Measurements from ENCODE around the gene TXNDC8. TPM values are rescaled to one million over a fixed set of nuclear protein-coding genes. Genes with fewer than 3 reads are reported as not detected.

Gene TXNDC8
- total and polyA plus RNA-seq, 2 of the 13 experiments (the other 11 are each of a cell fraction or from before 2014, with no cell fraction given), result not detected

DNA sequence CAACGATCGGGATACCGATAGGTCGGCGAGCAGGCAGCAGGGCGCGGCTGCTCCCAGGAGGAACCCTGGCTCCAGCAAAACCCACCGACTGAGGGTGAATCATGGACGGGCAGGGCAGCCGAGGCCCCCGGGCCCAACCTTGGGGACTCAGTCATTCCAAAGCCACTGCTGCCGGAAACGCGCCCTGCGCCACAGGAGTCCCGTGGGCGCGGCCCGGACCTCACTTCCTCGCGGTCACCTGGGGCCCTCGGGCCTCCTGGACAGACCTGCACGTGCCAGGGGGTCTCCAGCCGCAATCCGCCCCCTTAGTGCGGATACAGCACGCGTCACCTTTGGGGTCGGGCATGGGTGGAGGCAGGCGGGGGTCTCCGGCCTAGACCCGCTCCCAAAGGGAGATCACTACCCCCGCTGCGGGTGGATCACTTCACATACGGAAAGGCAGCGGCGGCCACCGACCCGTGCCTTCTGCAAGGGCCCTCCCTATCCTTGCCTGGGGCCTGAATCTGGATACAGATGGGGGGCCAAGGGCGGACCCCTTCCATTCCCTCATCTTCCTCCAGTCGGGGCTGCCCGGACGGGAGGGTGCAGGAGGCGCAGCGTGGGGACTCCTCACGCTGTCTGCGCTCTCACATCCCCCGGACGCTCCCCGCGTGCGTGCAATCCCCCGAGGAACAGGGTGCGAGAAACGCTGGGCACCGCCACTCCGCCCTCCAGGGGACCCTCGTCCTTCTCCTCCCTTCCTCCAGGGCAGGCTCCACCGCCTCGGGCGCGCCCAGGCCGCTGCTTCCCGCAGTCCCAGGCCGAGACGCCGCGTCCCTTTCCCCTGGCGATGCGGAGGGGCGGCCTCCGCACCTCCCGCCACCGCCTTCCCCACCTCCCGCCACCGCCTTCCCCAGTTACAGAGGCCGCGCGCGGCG, 81.9 kb downstream of the TXNDC8 start (continued):
- TF ChIP-seq, protein P1, sequence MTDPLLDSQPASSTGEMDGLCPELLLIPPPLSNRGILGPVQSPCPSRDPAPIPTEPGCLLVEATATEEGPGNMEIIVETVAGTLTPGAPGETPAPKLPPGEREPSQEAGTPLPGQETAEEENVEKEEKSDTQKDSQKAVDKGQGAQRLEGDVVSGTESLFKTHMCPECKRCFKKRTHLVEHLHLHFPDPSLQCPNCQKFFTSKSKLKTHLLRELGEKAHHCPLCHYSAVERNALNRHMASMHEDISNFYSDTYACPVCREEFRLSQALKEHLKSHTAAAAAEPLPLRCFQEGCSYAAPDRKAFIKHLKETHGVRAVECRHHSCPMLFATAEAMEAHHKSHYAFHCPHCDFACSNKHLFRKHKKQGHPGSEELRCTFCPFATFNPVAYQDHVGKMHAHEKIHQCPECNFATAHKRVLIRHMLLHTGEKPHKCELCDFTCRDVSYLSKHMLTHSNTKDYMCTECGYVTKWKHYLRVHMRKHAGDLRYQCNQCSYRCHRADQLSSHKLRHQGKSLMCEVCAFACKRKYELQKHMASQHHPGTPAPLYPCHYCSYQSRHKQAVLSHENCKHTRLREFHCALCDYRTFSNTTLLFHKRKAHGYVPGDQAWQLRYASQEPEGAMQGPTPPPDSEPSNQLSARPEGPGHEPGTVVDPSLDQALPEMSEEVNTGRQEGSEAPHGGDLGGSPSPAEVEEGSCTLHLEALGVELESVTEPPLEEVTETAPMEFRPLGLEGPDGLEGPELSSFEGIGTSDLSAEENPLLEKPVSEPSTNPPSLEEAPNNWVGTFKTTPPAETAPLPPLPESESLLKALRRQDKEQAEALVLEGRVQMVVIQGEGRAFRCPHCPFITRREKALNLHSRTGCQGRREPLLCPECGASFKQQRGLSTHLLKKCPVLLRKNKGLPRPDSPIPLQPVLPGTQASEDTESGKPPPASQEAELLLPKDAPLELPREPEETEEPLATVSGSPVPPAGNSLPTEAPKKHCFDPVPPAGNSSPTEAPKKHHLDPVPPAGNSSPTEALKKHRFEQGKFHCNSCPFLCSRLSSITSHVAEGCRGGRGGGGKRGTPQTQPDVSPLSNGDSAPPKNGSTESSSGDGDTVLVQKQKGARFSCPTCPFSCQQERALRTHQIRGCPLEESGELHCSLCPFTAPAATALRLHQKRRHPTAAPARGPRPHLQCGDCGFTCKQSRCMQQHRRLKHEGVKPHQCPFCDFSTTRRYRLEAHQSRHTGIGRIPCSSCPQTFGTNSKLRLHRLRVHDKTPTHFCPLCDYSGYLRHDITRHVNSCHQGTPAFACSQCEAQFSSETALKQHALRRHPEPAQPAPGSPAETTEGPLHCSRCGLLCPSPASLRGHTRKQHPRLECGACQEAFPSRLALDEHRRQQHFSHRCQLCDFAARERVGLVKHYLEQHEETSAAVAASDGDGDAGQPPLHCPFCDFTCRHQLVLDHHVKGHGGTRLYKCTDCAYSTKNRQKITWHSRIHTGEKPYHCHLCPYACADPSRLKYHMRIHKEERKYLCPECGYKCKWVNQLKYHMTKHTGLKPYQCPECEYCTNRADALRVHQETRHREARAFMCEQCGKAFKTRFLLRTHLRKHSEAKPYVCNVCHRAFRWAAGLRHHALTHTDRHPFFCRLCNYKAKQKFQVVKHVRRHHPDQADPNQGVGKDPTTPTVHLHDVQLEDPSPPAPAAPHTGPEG (CRISPR knock-in tag; IDR thresholded peaks at IDR 0.05), result peak; percentile 35; the same call in 1 of the 2 replicates
- TF ChIP-seq, protein P2, sequence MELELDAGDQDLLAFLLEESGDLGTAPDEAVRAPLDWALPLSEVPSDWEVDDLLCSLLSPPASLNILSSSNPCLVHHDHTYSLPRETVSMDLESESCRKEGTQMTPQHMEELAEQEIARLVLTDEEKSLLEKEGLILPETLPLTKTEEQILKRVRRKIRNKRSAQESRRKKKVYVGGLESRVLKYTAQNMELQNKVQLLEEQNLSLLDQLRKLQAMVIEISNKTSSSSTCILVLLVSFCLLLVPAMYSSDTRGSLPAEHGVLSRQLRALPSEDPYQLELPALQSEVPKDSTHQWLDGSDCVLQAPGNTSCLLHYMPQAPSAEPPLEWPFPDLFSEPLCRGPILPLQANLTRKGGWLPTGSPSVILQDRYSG (CRISPR knock-in tag; IDR thresholded peaks at IDR 0.05), result no peak
- peak; percentile 12 for TF ChIP-seq YY1 (IDR thresholded peaks at IDR 0.05; ENCODE audit: insufficient read depth, insufficient replicate concordance, low read depth, low read length)
- peak; percentile 66; the same call in 1 of the 2 replicates for TF ChIP-seq SALL2 (CRISPR knock-in tag; IDR thresholded peaks at IDR 0.05)
- TF ChIP-seq, protein P3, sequence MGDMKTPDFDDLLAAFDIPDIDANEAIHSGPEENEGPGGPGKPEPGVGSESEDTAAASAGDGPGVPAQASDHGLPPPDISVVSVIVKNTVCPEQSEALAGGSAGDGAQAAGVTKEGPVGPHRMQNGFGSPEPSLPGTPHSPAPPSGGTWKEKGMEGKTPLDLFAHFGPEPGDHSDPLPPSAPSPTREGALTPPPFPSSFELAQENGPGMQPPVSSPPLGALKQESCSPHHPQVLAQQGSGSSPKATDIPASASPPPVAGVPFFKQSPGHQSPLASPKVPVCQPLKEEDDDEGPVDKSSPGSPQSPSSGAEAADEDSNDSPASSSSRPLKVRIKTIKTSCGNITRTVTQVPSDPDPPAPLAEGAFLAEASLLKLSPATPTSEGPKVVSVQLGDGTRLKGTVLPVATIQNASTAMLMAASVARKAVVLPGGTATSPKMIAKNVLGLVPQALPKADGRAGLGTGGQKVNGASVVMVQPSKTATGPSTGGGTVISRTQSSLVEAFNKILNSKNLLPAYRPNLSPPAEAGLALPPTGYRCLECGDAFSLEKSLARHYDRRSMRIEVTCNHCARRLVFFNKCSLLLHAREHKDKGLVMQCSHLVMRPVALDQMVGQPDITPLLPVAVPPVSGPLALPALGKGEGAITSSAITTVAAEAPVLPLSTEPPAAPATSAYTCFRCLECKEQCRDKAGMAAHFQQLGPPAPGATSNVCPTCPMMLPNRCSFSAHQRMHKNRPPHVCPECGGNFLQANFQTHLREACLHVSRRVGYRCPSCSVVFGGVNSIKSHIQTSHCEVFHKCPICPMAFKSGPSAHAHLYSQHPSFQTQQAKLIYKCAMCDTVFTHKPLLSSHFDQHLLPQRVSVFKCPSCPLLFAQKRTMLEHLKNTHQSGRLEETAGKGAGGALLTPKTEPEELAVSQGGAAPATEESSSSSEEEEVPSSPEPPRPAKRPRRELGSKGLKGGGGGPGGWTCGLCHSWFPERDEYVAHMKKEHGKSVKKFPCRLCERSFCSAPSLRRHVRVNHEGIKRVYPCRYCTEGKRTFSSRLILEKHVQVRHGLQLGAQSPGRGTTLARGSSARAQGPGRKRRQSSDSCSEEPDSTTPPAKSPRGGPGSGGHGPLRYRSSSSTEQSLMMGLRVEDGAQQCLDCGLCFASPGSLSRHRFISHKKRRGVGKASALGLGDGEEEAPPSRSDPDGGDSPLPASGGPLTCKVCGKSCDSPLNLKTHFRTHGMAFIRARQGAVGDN (CRISPR knock-in tag; IDR thresholded peaks at IDR 0.05), result peak; percentile 91
- no peak for TF ChIP-seq HOXD1 (CRISPR knock-in tag; IDR thresholded peaks at IDR 0.05)
- no peak for TF ChIP-seq ZNF383 (CRISPR knock-in tag; IDR thresholded peaks at IDR 0.05; ENCODE audit: borderline replicate concordance)
- TF ChIP-seq ZNF12 (CRISPR knock-in tag; IDR thresholded peaks at IDR 0.05), result no peak; the same call in 1 of the 2 replicates
- TF ChIP-seq GLI4 (CRISPR knock-in tag; IDR thresholded peaks at IDR 0.05; ENCODE audit: borderline replicate concordance), result 0 out of 2 replicates have a peak, but pooled peaks have one; percentile 54
- 0 out of 2 replicates have a peak, but pooled peaks have one; percentile 27 for TF ChIP-seq PITX1 (CRISPR knock-in tag; IDR thresholded peaks at IDR 0.05)
- peak; percentile 34; the same call in 1 of the 2 replicates for TF ChIP-seq ELF1 (CRISPR knock-in tag; IDR thresholded peaks at IDR 0.05)
- TF ChIP-seq REXO4 (CRISPR knock-in tag; IDR thresholded peaks at IDR 0.05; ENCODE audit: borderline replicate concordance), result 0 out of 2 replicates have a peak, but pooled peaks have one; percentile 49
- TF ChIP-seq, protein P4, sequence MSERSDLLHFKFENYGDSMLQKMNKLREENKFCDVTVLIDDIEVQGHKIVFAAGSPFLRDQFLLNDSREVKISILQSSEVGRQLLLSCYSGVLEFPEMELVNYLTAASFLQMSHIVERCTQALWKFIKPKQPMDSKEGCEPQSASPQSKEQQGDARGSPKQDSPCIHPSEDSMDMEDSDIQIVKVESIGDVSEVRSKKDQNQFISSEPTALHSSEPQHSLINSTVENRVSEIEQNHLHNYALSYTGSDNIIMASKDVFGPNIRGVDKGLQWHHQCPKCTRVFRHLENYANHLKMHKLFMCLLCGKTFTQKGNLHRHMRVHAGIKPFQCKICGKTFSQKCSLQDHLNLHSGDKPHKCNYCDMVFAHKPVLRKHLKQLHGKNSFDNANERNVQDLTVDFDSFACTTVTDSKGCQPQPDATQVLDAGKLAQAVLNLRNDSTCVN (CRISPR knock-in tag; IDR thresholded peaks at IDR 0.05; ENCODE audit: borderline replicate concordance), result no peak
- TF ChIP-seq ZNF350 (CRISPR knock-in tag; IDR thresholded peaks at IDR 0.05; ENCODE audit: borderline replicate concordance, low read depth), result peak; percentile 29; the same call in 1 of the 2 replicates
- TF ChIP-seq ZNF766 (CRISPR knock-in tag; IDR thresholded peaks at IDR 0.05; ENCODE audit: borderline replicate concordance), result 0 out of 2 replicates have a peak, but pooled peaks have one; percentile 36

Data from HepG2 (cell line).